ENCODE results near the gene CRACR2A.

CRACR2A gene

GRCh38 chr12:3726456-3726855, 26.5 kb downstream of the CRACR2A start:
- no peak for DNase-seq

- DNase-seq = no peak
Observed at GRCh38 chr12:3725388-3726115, 27.4 kb downstream of the CRACR2A start.

- DNase-seq = no peak
Observed at GRCh38 chr12:3723916-3724805, 28.7 kb downstream of the CRACR2A start.

GRCh38 chr12:3722368-3722767, 30.5 kb downstream of the CRACR2A start:
- no peak for DNase-seq

- no peak for DNase-seq
Observed at GRCh38 chr12:3720772-3721171, 32.1 kb downstream of the CRACR2A start.

GRCh38 chr12:3718100-3718499, 34.8 kb downstream of the CRACR2A start:
- no peak for DNase-seq

- no peak for DNase-seq
Observed at GRCh38 chr12:3717283-3717898, 35.5 kb downstream of the CRACR2A start.

- DNase-seq = no peak
Observed at GRCh38 chr12:3715999-3716398, 36.9 kb downstream of the CRACR2A start.

- DNase-seq = no peak
Observed at GRCh38 chr12:3713947-3714346, 39.0 kb downstream of the CRACR2A start.

- no peak for DNase-seq
Observed at GRCh38 chr12:3713483-3713882, 39.4 kb downstream of the CRACR2A start.

- no peak for DNase-seq
Observed at GRCh38 chr12:3712209-3712992, 40.5 kb downstream of the CRACR2A start.

- no peak for DNase-seq
Observed at GRCh38 chr12:3705354-3705675, 47.6 kb downstream of the CRACR2A start.

GRCh38 chr12:3704512-3705353, 48.2 kb downstream of the CRACR2A start:
- DNase-seq = no peak

GRCh38 chr12:3700861-3701260, 52.0 kb downstream of the CRACR2A start:
- DNase-seq = no peak

GRCh38 chr12:3698218-3698974, 54.5 kb downstream of the CRACR2A start:
- DNase-seq = no peak

GRCh38 chr12:3697311-3697870, 55.5 kb downstream of the CRACR2A start:
- DNase-seq = no peak

- no peak for DNase-seq
Observed at GRCh38 chr12:3694673-3695072, 58.2 kb downstream of the CRACR2A start.

- no peak for DNase-seq
Observed at GRCh38 chr12:3692616-3693365, 60.1 kb downstream of the CRACR2A start.

- DNase-seq = no peak
Observed at GRCh38 chr12:3686463-3686862, 66.4 kb downstream of the CRACR2A start.
